Stimulated activated naive CD8-positive, alpha-beta T cell treated with anti-CD3 and anti-CD28 coated beads, Interleukin-15, Interleukin-2, amounts not matched to agents 100 ng/mL and 50 ng/mL, for 24 hours (primary cell): ENCODE results near the gene SPARC.
A peak's percentile ranks its signal among the peaks of the same experiment; 100 is the strongest.

Experiments used
- H3K27ac Mint-ChIP-seq: one replicate; pipeline ENCODE4 v1.8.0; 2021; ENCODE audit warnings: mild to moderate bottlenecking, mixed read lengths
- H3K27me3 Mint-ChIP-seq: one replicate; pipeline ENCODE4 v1.8.0; 2021; ENCODE audit warnings: mixed read lengths
- H3K36me3 Mint-ChIP-seq: one replicate; pipeline ENCODE4 v1.8.0; 2021; ENCODE audit warnings: low read depth, mixed read lengths
- H3K4me1 Mint-ChIP-seq: one replicate; pipeline ENCODE4 v1.8.0; 2021; ENCODE audit warnings: low read depth, mixed read lengths
- H3K4me3 Mint-ChIP-seq: one replicate; pipeline ENCODE4 v1.8.0; 2021; ENCODE audit warnings: mild to moderate bottlenecking, mixed read lengths
- H3K9me3 Mint-ChIP-seq: one replicate; pipeline ENCODE4 v1.8.0; 2021; ENCODE audit warnings: mixed read lengths

SPARC gene

DNA sequence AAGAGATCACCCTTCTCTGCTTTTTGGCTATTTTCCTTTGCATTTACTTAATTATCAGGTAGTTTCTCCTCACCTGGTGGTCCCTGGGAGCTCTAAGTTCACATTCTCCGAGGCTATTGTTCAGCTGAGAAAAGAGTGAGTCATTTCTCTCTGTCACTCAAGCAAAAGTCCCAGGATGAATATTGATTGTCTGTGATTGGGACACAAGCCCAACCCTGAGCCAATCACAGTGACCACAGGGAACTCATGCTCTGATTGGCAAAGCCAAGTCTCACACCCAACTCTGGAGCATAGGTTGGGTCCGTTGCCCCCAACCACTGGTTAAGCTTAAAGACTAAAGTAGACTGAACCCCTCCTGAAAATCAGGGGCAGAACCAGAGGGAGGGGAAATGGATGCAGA lies 67.8 kb downstream of the SPARC start:
- no peak overlapping the region for H3K27ac Mint-ChIP-seq
- H3K4me3 Mint-ChIP-seq: no peak overlapping the region
- no peaks in the 10 kb centered on the region for H3K9me3 Mint-ChIP-seq
- H3K36me3 Mint-ChIP-seq: no peaks in the 10 kb centered on the region
- peaks cover 20% of the 10 kb centered on the region for H3K4me1 Mint-ChIP-seq
- H3K27me3 Mint-ChIP-seq: peaks cover 5% of the 10 kb centered on the region

DNA sequence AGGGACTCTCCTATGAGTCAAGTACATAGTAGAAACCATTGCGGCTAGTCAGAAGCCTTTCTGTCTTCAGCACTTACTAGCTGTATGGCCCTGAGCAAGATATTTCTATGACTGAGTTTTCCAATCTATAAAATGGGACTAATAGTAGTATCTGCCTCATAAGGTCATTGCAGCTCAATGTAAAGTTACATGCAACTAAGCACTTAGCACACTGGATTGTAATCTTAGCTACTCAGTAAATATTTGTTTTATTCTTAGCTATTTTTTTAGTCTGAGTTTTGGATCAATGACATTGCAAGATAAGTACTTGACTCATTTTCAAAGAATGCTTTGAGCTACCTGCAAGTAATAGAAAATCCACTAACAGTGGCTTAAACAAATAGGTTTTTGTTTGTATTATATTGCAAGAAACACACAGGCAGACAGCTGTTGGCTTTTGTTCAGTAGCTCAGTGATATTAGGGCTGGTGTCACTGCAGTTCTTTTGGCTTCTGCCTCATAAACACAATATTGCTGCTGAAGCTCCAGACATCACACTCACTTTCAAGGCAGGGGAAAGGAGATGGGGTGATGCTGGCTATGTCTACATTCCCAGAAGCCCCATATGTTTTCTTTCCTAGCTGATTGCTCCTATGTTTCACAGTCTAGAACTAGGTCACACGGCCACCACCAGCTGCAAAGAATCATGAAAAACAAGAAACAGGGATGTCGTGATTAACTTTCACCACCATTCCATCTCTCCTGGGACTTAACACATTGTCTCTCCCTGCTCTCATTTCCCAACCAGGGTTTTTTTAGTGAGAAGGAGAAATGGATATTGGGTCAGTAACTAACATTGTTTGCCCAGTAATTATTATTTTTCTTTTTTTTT lies 68.6 kb downstream of the SPARC start:
- H3K36me3 Mint-ChIP-seq: no peaks in the 10 kb centered on the region
- no peaks in the 10 kb centered on the region for H3K9me3 Mint-ChIP-seq
- H3K4me1 Mint-ChIP-seq: peaks cover 28% of the 10 kb centered on the region
- no peak overlapping the region for H3K4me3 Mint-ChIP-seq
- peaks cover 5% of the 10 kb centered on the region for H3K27me3 Mint-ChIP-seq
- no peak overlapping the region for H3K27ac Mint-ChIP-seq

DNA sequence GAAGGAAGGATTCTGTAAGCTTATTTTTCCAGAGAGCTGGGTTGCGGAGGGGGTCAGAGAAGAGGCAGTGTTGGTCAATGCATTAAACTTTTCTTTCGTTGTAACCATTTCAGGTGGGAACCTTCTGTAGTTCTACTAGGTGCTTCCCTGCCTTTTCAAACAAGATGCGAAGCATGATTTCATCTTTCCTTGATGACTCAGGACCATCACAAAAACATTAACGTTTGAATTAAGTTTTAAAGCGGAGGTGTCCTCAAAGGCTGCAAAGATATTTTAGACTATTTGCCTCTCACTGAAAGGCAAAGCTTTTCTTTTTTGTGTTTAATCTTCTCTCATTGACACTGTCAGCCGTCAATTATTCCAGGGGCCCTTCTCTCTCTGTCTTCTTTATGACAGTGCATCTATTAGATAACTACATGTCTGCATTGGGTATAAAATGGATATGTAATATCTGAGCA lies 69.3 kb downstream of the SPARC start:
- H3K27ac Mint-ChIP-seq: no peak overlapping the region
- no peak overlapping the region for H3K4me3 Mint-ChIP-seq
- H3K27me3 Mint-ChIP-seq: peaks cover 5% of the 10 kb centered on the region
- no peaks in the 10 kb centered on the region for H3K36me3 Mint-ChIP-seq
- peaks cover 34% of the 10 kb centered on the region for H3K4me1 Mint-ChIP-seq
- H3K9me3 Mint-ChIP-seq: no peaks in the 10 kb centered on the region

DNA sequence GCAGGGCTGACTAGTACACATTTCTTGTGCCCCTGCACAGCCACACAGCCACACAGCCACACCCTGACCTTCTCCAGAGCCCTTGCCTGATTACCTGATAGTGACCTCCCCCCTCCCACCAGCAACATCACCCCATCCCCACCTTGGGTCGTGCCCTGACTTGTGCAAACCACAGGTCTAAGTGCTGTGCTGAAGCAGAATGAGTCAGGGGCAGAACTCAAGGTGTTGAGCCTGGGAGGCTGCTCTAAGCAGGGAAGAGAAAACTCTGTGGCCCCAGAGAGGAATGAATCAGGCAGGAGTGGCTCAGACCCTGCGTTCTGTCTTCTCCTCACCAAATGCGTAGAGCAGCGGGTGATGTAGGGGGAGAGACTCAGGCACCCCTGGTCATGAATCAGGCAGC lies 71.3 kb downstream of the SPARC start:
- Mint-ChIP-seq H3K4me3 (no peak overlapping the region), H3K27ac (no peak overlapping the region), H3K27me3 (no peaks in the 10 kb centered on the region), H3K4me1 (peaks cover 42% of the 10 kb centered on the region), H3K36me3 (no peaks in the 10 kb centered on the region), H3K9me3 (no peaks in the 10 kb centered on the region)

DNA sequence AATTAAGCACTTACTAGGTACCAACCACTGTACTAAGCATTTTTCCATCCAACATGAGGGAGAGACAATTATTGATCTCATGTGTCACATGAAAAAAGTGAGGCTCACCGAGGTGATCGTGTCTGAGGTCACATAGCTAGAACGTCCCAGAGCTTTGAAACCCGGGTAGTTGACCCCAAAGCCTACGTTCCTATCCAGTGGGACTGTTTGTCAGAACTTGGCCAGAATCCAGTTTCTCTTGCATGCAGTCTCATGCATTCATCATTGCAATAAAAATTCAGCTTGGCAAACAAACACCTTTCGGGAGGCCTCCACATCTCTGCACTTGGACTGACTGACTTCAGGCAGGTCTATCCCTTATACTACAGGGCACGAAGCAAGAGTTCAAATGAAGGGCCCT lies 72.2 kb downstream of the SPARC start:
- Mint-ChIP-seq H3K4me3 (no peak overlapping the region), H3K27ac (no peak overlapping the region), H3K9me3 (no peaks in the 10 kb centered on the region), H3K4me1 (peaks cover 42% of the 10 kb centered on the region), H3K27me3 (no peaks in the 10 kb centered on the region), H3K36me3 (no peaks in the 10 kb centered on the region)

DNA sequence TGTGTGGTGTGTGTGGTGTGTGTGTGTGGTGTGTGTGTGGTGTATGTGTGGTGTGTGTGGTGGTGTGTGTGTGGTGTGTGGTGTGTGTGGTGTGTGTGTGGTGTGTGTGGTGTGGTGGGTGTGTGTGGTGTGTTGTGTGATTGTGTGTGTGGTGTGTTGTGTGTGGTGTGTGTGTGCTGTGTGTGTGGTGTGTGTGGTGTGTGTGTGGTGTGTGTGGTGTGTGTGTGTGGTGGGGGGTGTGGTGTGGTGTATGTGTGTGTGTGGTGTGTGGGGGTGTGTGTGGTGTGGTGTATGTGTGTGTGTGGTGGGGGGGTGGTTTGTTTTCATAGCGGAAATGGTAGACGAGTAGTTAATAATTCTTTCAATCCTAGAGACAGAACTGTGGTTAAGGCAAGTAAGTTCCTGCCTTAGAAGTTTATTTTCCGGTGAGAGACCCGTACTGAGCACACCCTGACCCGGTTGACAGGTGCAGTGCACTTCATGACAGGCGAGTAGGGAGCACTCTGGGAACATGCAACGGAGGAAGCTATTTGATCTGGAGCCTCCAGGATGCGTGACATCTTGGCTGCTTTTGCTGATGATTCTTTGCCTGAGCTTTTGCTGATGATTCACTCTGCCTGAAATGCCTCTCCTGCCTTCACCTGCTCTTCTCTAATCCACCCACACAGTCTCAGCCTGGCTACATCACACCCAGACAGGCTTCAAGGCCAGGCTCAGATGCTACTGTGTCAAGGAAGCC lies 73.9 kb downstream of the SPARC start:
- Mint-ChIP-seq H3K9me3 (no peaks in the 10 kb centered on the region), H3K4me1 (peaks cover 42% of the 10 kb centered on the region), H3K4me3 (no peak overlapping the region), H3K27ac (peak overlapping the region; percentile 81), H3K36me3 (no peaks in the 10 kb centered on the region), H3K27me3 (no peaks in the 10 kb centered on the region)

DNA sequence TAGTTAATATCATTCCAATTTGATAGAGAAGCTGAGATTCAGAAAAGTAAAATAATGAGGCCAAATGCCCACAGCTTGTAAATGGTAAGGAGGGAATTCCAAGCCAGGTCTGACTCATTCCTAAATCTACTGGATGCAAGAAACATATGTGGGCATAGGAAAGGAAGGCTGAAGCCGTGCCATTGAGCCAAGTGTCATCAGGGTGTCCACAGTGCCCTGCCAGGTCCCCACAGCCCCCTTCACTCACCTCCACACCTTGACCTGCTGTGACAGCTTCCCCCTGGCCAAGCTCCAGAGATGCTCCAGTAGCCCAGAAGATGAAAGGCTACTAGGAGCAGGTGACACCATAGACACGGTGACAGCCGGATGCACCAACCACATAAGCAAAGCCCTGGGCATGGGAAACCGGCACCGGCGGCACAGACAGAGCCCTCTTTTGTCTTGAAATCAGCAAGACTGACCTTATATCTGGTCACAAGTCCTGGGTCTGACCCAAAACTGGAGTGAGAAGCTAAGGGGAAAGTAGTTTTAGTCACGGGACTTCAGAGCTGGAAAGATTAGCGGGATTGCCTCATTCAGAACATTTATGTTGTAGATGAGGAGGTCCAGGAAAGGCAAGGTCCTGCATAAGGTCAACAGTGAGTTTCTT lies 75.5 kb downstream of the SPARC start:
- Mint-ChIP-seq H3K4me3 (no peak overlapping the region), H3K9me3 (no peaks in the 10 kb centered on the region), H3K27ac (no peak overlapping the region), H3K4me1 (peaks cover 42% of the 10 kb centered on the region), H3K27me3 (no peaks in the 10 kb centered on the region), H3K36me3 (no peaks in the 10 kb centered on the region)
